ENCODE data around the gene SMYD5.

DNA sequence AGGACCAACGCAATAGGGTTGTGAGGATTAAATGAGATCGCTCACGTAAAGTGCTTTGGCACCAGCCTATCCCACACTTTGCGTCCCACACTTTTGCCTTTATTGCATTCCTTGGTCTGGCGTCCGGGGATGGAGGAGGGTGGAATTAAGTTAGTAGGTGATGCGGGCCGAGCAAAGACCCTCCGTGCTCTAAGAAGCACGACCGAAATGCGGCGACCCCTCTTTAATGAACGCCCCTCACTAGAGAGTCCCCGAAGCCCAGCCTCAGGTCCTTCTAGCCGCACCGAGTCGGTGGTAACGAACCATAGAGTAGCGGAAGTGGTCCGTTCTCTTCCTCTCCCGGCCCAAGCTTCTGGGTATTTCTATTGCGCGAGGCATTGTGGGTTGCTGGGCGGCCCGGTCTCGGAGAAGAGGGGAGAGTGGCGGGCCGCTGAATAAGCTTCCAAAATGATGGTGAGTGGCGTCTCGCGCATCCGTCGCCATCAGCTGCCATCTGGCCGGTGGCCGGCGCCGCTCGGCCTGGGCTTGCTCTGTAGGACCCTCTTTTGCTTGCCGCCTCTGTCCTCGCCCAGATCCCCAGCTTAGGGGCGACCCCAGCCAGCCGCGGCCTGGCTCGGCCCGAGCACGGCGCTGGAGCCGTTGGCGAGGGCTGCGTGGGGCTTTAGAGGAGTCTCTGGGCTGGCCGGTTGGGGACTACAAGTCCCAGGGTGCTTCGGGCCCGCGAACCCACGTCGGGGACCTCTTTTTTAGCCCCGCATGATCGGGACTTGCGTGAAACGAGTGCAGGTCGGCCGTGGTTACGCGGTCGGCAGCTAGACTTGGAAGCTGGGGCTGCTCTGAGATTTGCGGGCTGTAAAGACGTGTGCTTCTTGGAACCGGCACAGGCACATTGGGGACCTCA, 20.1 kb downstream of the SMYD5 start, which contains the start of gene CCT7:
- TF ChIP-seq, protein P1, sequence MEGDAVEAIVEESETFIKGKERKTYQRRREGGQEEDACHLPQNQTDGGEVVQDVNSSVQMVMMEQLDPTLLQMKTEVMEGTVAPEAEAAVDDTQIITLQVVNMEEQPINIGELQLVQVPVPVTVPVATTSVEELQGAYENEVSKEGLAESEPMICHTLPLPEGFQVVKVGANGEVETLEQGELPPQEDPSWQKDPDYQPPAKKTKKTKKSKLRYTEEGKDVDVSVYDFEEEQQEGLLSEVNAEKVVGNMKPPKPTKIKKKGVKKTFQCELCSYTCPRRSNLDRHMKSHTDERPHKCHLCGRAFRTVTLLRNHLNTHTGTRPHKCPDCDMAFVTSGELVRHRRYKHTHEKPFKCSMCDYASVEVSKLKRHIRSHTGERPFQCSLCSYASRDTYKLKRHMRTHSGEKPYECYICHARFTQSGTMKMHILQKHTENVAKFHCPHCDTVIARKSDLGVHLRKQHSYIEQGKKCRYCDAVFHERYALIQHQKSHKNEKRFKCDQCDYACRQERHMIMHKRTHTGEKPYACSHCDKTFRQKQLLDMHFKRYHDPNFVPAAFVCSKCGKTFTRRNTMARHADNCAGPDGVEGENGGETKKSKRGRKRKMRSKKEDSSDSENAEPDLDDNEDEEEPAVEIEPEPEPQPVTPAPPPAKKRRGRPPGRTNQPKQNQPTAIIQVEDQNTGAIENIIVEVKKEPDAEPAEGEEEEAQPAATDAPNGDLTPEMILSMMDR (conservative IDR thresholded peaks at IDR 0.05; ENCODE audit: low read length) = no peak
- no peak for TF ChIP-seq EZH2phosphoT487 (IDR thresholded peaks at IDR 0.05; ENCODE audit: borderline replicate concordance, low read depth, low read length)

Data from OCI-LY7 (cell line).